ENCODE results near the gene VAT1L.

Gene VAT1L

DNA sequence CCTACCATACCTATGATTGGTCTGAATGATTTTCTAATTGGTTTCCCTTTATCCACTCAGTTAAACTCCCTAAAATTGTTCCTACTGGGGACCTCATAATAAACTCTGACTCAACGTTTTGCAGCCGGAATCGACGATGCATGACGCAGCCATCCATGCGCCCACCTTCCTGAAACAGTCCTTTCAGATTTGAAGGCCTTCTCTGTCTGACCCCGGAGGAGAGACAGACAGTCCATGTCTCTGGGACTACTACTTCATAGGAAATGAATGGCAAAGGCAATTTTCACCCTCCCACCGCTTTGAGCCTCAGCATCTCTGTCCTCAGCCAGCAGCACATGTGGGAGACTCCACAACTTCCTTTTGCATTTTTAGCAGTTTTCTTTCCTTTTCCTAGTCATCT, 13.5 kb downstream of the VAT1L start:
- Histone ChIP-seq H3K79me2 (ENCODE audit: control insufficient read depth, insufficient read depth, low read length, unreplicated experiment) (no peaks in the 10 kb centered on the region), H3K27ac (ENCODE audit: low read depth, low read length) (no peak overlapping the region), H3K4me1 (ENCODE audit: control insufficient read depth, insufficient read depth, low read length, unreplicated experiment) (no peaks in the 10 kb centered on the region)

DNA sequence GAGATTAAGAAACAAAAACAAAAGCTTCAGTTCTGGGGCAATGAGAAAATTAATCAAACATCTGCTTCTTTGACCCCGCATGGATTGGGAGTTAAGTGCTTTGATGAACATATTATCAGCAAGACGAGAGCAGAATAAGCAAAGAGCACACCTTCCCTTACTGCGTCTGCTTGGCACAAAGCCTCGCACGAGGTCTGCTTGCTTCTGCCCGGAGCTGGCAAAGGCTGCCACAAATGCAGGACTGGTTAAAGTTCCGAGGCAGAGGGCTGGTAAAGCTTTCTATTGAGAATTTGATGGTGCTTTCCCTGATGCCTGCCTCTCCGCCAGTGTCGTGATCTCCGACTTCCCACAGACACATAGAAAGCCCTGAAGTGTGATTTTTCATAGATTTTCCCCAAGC, 17.0 kb downstream of the VAT1L start:
- peaks cover 16% of the 10 kb centered on the region; the same call in 1 of the 2 replicates for H3K27me3 ChIP-seq (ENCODE audit: insufficient read depth, low read length)
- no peak overlapping the region for H3K27ac ChIP-seq (ENCODE audit: low read depth, low read length)
- H3K79me2 ChIP-seq (ENCODE audit: control insufficient read depth, insufficient read depth, low read length, unreplicated experiment): no peaks in the 10 kb centered on the region

More for the DNA sequence above, 13.5 kb downstream of the VAT1L start:
- H3K36me3 ChIP-seq (ENCODE audit: insufficient read depth, low read length): no peaks in the 10 kb centered on the region
- no peak overlapping the region for H2AFZ ChIP-seq (ENCODE audit: low read length, unreplicated experiment)
- peaks cover 32% of the 10 kb centered on the region for H3K27me3 ChIP-seq (ENCODE audit: insufficient read depth, low read length)
- H3K4me3 ChIP-seq (ENCODE audit: low read depth, low read length): no peak overlapping the region

DNA sequence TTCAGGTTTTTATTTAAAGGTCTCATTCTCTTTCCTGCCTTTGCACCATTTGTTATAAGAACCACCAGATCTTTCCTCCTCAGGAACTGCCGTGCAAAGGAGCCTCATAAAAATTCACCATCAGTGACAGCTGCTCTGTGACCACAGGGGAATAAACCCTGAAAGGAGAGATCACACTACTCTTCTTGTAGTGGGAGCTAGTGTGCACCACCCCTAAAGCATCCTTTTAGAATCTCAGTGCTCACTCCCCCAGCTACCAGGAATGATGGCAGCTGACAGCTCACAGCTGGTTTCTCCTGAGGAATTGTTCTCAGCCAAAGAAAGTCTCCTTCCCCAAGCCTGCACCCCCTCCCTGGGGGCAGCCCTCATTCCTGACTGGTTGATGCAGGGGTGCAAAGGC, 18.7 kb downstream of the VAT1L start:
- no peak overlapping the region for H2AFZ ChIP-seq (ENCODE audit: low read length, unreplicated experiment)
- H3K27me3 ChIP-seq (ENCODE audit: insufficient read depth, low read length): peaks cover 16% of the 10 kb centered on the region; the same call in 1 of the 2 replicates
- no peaks in the 10 kb centered on the region for H3K79me2 ChIP-seq (ENCODE audit: control insufficient read depth, insufficient read depth, low read length, unreplicated experiment)
- no peak overlapping the region for H3K27ac ChIP-seq (ENCODE audit: low read depth, low read length)
- H3K36me3 ChIP-seq (ENCODE audit: insufficient read depth, low read length): no peaks in the 10 kb centered on the region
- H3K4me3 ChIP-seq (ENCODE audit: low read depth, low read length): no peak overlapping the region
- H3K4me1 ChIP-seq (ENCODE audit: control insufficient read depth, insufficient read depth, low read length, unreplicated experiment): no peaks in the 10 kb centered on the region

More for the DNA sequence above, 17.0 kb downstream of the VAT1L start:
- H3K36me3 ChIP-seq (ENCODE audit: insufficient read depth, low read length): no peaks in the 10 kb centered on the region
- H3K4me3 ChIP-seq (ENCODE audit: low read depth, low read length): no peak overlapping the region
- H2AFZ ChIP-seq (ENCODE audit: low read length, unreplicated experiment): no peak overlapping the region
- no peaks in the 10 kb centered on the region for H3K4me1 ChIP-seq (ENCODE audit: control insufficient read depth, insufficient read depth, low read length, unreplicated experiment)

DNA sequence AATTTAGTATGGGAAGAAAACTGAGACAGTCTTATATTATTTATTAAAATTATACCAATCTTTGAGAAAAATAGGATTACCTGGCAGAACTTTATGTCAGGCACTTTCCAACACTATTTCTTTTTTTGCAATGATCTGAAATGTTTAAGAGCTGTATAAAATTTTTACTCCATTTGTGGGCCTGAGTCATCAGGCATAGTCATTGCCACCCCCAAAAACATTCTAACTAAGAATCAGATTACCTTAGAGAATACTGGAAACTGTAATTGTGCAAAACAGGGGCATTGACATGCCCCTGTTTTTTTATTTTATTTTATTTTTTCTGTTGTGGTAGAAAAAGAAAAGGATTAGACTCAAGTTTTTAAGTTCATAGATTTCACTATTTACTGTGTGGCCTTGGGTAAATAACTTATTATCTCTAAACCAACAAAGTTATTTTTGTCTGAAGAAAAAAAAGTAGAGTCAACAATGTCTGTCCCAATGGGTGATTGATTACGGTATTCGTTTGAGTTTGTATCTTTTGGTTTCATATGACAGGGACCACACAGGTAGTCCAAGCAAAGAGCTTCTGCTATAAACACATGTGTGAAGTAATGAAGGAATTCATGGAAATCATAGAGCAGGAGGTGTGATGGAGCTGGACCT, 24.6 kb downstream of the VAT1L start:
- Histone ChIP-seq H3K4me3 (ENCODE audit: low read depth, low read length) (no peak overlapping the region), H3K4me1 (ENCODE audit: control insufficient read depth, insufficient read depth, low read length, unreplicated experiment) (no peaks in the 10 kb centered on the region), H3K79me2 (ENCODE audit: control insufficient read depth, insufficient read depth, low read length, unreplicated experiment) (no peaks in the 10 kb centered on the region), H3K27me3 (ENCODE audit: insufficient read depth, low read length) (peaks cover 4% of the 10 kb centered on the region; the same call in 1 of the 2 replicates), H2AFZ (ENCODE audit: low read length, unreplicated experiment) (no peak overlapping the region), H3K27ac (ENCODE audit: low read depth, low read length) (no peak overlapping the region), H3K36me3 (ENCODE audit: insufficient read depth, low read length) (no peaks in the 10 kb centered on the region)

- Histone ChIP-seq H3K4me3 (ENCODE audit: low read depth, low read length) (no peak overlapping the region), H2AFZ (ENCODE audit: low read length, unreplicated experiment) (no peak overlapping the region), H3K27me3 (ENCODE audit: insufficient read depth, low read length) (peaks cover 17% of the 10 kb centered on the region), H3K27ac (ENCODE audit: low read depth, low read length) (no peak overlapping the region), H3K4me1 (ENCODE audit: control insufficient read depth, insufficient read depth, low read length, unreplicated experiment) (no peaks in the 10 kb centered on the region), H3K36me3 (ENCODE audit: insufficient read depth, low read length) (no peaks in the 10 kb centered on the region), H3K79me2 (ENCODE audit: control insufficient read depth, insufficient read depth, low read length, unreplicated experiment) (no peaks in the 10 kb centered on the region)
Measured at GRCh38 chr16:77816293-77816692, 27.9 kb downstream of the VAT1L start.

GRCh38 chr16:77820340-77820739, 32.0 kb downstream of the VAT1L start:
- no peak overlapping the region for H3K27ac ChIP-seq (ENCODE audit: low read depth, low read length)
- H3K27me3 ChIP-seq (ENCODE audit: insufficient read depth, low read length): peaks cover 26% of the 10 kb centered on the region
- no peaks in the 10 kb centered on the region for H3K79me2 ChIP-seq (ENCODE audit: control insufficient read depth, insufficient read depth, low read length, unreplicated experiment)
- no peak overlapping the region for H3K4me3 ChIP-seq (ENCODE audit: low read depth, low read length)
- H3K36me3 ChIP-seq (ENCODE audit: insufficient read depth, low read length): no peaks in the 10 kb centered on the region
- H3K4me1 ChIP-seq (ENCODE audit: control insufficient read depth, insufficient read depth, low read length, unreplicated experiment): no peaks in the 10 kb centered on the region
- no peak overlapping the region for H2AFZ ChIP-seq (ENCODE audit: low read length, unreplicated experiment)

GRCh38 chr16:77822661-77823060, 34.3 kb downstream of the VAT1L start:
- peaks cover 33% of the 10 kb centered on the region for H3K27me3 ChIP-seq (ENCODE audit: insufficient read depth, low read length)
- no peaks in the 10 kb centered on the region for H3K4me1 ChIP-seq (ENCODE audit: control insufficient read depth, insufficient read depth, low read length, unreplicated experiment)
- no peak overlapping the region for H2AFZ ChIP-seq (ENCODE audit: low read length, unreplicated experiment)
- H3K4me3 ChIP-seq (ENCODE audit: low read depth, low read length): no peak overlapping the region
- no peaks in the 10 kb centered on the region for H3K36me3 ChIP-seq (ENCODE audit: insufficient read depth, low read length)
- H3K79me2 ChIP-seq (ENCODE audit: control insufficient read depth, insufficient read depth, low read length, unreplicated experiment): no peaks in the 10 kb centered on the region
- no peak overlapping the region for H3K27ac ChIP-seq (ENCODE audit: low read depth, low read length)

DNA sequence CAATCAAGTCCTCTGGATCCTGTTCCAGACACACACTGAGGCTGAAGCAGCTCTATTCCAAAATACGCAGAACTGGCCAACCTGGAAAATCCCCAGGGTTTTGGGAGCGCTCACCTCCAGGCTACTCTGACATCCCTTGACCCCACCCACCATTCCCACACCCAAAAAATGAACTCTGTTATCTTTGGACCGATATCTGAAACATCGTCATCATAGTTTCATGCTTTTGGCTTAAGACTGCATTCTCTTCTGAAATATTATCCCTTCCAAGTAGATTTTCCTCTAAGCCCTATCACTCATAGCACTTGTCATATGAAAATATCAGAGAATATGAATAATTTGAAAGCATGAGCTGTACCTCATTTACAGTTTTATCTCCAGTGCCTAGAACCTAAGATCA, 34.7 kb downstream of the VAT1L start:
- Histone ChIP-seq H2AFZ (ENCODE audit: low read length, unreplicated experiment) (no peak overlapping the region), H3K27ac (ENCODE audit: low read depth, low read length) (no peak overlapping the region), H3K4me3 (ENCODE audit: low read depth, low read length) (no peak overlapping the region), H3K4me1 (ENCODE audit: control insufficient read depth, insufficient read depth, low read length, unreplicated experiment) (no peaks in the 10 kb centered on the region), H3K79me2 (ENCODE audit: control insufficient read depth, insufficient read depth, low read length, unreplicated experiment) (no peaks in the 10 kb centered on the region), H3K36me3 (ENCODE audit: insufficient read depth, low read length) (no peaks in the 10 kb centered on the region), H3K27me3 (ENCODE audit: insufficient read depth, low read length) (peaks cover 29% of the 10 kb centered on the region)

DNA sequence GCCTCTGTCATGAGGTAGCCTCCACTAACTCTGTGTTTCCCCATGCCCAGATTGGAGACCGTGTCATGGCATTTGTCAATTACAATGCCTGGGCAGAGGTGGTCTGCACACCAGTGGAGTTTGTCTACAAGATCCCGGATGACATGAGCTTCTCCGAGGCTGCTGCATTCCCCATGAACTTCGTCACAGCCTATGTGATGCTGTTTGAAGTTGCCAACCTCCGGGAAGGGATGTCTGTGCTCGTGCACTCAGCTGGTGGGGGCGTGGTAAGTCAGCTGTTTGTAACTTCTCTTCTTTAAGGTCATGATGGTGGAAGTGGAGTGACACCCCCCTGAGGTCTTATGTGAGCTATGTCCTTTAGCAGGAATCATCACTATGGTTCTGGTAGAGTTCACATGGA, 36.8 kb downstream of the VAT1L start:
- peaks cover 32% of the 10 kb centered on the region for H3K27me3 ChIP-seq (ENCODE audit: insufficient read depth, low read length)
- H3K79me2 ChIP-seq (ENCODE audit: control insufficient read depth, insufficient read depth, low read length, unreplicated experiment): no peaks in the 10 kb centered on the region

DNA sequence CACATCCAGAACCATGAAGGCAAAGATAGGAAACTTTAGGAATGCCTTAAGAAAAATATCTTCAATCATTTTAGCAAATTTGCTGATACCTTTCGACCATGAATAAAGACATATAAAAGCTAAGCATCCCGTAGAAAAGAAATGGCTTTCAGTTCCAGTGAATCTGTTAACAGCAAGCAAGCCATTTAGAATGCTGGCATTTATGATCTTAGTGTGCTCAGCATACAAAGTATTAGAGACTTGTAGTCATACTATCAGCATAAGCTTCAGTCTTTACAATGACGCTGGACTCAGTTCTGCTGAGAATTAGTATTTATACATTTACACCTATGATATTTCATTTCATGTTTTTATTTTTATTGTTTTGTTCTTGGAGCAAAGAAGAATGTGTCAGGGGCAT, 38.7 kb downstream of the VAT1L start:
- Histone ChIP-seq H2AFZ (ENCODE audit: low read length, unreplicated experiment) (no peak overlapping the region), H3K79me2 (ENCODE audit: control insufficient read depth, insufficient read depth, low read length, unreplicated experiment) (no peaks in the 10 kb centered on the region), H3K27ac (ENCODE audit: low read depth, low read length) (no peak overlapping the region), H3K4me3 (ENCODE audit: low read depth, low read length) (no peak overlapping the region), H3K4me1 (ENCODE audit: control insufficient read depth, insufficient read depth, low read length, unreplicated experiment) (no peaks in the 10 kb centered on the region), H3K36me3 (ENCODE audit: insufficient read depth, low read length) (no peaks in the 10 kb centered on the region), H3K27me3 (ENCODE audit: insufficient read depth, low read length) (peaks cover 24% of the 10 kb centered on the region)

More for the DNA sequence above, 36.8 kb downstream of the VAT1L start:
- no peak overlapping the region for H3K27ac ChIP-seq (ENCODE audit: low read depth, low read length)
- H3K36me3 ChIP-seq (ENCODE audit: insufficient read depth, low read length): no peaks in the 10 kb centered on the region
- no peak overlapping the region for H2AFZ ChIP-seq (ENCODE audit: low read length, unreplicated experiment)
- no peaks in the 10 kb centered on the region for H3K4me1 ChIP-seq (ENCODE audit: control insufficient read depth, insufficient read depth, low read length, unreplicated experiment)
- H3K4me3 ChIP-seq (ENCODE audit: low read depth, low read length): no peak overlapping the region

DNA sequence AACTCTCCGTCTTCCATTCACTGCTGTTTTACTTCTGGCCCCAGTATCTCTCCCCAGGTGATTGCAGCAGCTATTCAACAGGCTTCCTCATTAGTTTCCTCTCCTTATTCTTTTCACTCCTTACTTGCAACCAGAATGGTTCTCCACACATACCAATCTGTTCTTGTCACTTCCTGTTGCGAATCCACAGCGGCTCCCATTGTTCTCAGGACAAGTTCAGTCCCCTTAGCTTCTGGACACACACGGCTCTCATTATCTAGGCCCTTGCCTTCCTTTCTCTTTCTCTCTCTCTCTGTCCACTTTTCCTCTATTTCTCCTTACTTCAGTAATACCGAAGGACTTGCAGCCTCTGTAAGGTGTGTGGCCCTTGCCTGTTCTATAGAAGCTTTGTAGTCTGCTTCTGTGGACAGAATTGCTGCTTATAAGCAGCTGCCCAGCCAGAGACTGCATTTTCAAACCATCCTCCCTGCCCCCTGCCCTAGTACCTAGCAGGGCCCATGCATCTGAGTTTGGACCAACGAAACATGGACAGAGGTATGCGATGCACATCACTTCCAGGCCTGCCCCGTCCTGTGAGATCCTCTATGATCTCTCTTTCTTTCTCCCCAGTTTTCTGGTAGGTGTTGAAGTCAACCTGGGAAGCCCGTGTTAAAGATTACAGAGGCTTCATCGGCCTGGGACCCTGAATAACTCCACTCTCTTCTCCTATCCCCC, 45.7 kb downstream of the VAT1L start:
- Histone ChIP-seq H3K79me2 (ENCODE audit: control insufficient read depth, insufficient read depth, low read length, unreplicated experiment) (no peaks in the 10 kb centered on the region), H3K4me1 (ENCODE audit: control insufficient read depth, insufficient read depth, low read length, unreplicated experiment) (peaks cover 6% of the 10 kb centered on the region), H3K36me3 (ENCODE audit: insufficient read depth, low read length) (no peaks in the 10 kb centered on the region), H2AFZ (ENCODE audit: low read length, unreplicated experiment) (peak overlapping the region; percentile 50), H3K4me3 (ENCODE audit: low read depth, low read length) (no peak overlapping the region; the same call in 1 of the 2 replicates), H3K27ac (ENCODE audit: low read depth, low read length) (peak overlapping the region; percentile 46), H3K27me3 (ENCODE audit: insufficient read depth, low read length) (peaks cover 4% of the 10 kb centered on the region; the same call in 1 of the 2 replicates)
